ENCODE results near the gene CYTH1.

DNA sequence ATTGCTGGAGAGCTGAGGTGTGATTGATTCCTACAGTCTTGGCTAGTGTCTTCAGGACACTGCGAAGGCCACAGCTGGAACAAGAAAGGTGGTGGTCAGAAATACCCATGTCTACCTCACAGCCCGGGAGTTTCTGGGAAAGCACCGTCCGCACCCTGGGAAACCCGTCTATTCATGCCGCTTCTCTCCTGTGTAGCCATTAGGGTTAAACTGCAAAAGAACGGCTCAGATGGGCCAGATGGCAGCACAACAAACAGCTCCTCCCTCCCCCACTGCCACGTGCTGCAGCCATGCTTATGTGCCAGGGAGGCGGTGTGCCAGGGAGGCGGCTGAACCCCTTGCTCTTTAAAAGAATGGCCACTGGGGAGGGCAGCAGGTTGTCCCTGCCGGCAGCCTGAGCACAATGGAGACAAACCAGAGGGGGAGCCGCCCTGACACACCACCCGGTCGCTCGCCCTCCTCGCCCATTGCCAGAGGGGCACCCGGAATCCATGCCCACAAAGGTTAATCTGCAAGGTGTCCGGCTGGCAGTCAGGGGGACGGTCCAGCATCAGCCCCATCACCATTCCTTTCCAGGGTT is 65.2 kb downstream of the CYTH1 start:
- TF ChIP-seq, protein P1, sequence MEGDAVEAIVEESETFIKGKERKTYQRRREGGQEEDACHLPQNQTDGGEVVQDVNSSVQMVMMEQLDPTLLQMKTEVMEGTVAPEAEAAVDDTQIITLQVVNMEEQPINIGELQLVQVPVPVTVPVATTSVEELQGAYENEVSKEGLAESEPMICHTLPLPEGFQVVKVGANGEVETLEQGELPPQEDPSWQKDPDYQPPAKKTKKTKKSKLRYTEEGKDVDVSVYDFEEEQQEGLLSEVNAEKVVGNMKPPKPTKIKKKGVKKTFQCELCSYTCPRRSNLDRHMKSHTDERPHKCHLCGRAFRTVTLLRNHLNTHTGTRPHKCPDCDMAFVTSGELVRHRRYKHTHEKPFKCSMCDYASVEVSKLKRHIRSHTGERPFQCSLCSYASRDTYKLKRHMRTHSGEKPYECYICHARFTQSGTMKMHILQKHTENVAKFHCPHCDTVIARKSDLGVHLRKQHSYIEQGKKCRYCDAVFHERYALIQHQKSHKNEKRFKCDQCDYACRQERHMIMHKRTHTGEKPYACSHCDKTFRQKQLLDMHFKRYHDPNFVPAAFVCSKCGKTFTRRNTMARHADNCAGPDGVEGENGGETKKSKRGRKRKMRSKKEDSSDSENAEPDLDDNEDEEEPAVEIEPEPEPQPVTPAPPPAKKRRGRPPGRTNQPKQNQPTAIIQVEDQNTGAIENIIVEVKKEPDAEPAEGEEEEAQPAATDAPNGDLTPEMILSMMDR (IDR thresholded peaks at IDR 0.05): no peak
- TF ChIP-seq POLR2AphosphoS5 (IDR thresholded peaks at IDR 0.05; ENCODE audit: low read depth, low read length): no peak
- TF ChIP-seq REST (IDR thresholded peaks at IDR 0.05; ENCODE audit: insufficient read depth in 1 of 2, low read depth in 2 of 2, low read length in 1 of 2): no peak
- TF ChIP-seq TCF7L2 (IDR thresholded peaks at IDR 0.05; ENCODE audit: low read depth, low read length): peak; percentile 63; the same call in 1 of the 2 replicates
